NCI-H1105 (cell line): ENCODE data around the gene CLRN1.
A peak's percentile ranks its signal among the peaks of the same experiment; 100 is the strongest.
"Not testable (repeated sequence)": the region's sequence is repeated elsewhere in the genome, so short reads cannot be mapped to it uniquely, and the experiment has no call there.

Experiments
- DNase-seq: peaks from one replicate; lab custom pipeline; 2025; lab: John Stamatoyannopoulos, UW

The CLRN1 gene

DNA sequence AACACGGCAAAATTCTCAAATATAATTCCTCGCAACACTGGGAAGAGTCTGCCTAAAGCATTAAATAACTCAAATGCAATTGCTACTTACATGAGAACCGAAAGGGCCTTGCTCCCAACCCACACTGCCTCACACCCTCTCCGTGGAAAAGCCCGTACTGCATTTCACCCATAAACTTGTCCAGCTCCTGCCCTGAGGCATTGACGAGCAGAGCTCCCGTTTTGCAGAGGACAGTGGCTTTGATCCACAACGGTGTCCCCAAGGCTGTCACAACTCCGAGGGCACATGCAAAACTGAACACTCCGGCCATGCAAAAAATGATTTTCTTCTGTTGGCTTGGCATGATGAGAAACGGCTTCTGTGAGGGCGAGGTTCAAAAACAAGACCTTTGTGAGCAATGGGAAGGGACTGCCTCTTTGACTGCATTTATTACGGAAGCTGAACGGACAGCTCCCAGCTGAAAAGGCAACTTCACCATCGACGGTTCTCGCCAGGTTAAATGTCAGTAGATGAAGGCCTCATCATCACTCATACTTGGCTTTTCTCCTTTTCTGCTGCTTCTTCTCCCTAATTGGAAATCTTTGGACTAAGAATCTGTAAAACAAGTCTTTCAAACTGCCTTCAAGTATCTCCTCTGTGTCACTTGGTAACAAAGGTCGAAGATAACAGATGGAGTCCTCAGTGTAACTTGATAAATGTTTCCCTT lies at the start of gene CLRN1:
CLRN1 (minus strand) TSS at position 362 of the 706 bp plus-strand sequence; CDS start at position 343, 19 bp downstream.
- no peak for DNase-seq

DNA sequence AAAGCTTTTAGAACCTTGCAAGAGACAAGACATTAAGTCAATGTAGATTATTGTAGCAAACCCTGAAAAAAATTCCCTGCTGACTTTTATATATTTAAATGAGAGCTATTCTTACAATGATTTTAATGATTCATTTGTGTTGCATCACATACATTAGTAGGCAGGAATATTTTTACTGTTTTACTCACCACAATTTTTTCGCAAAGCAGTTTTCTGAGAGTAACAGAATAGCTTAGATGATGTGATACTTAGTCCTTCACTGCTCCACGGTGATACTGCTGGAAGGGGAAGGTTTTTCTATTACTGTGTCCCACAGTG lies 43.9 kb upstream of the CLRN1 start:
- DNase-seq: no peak

DNA sequence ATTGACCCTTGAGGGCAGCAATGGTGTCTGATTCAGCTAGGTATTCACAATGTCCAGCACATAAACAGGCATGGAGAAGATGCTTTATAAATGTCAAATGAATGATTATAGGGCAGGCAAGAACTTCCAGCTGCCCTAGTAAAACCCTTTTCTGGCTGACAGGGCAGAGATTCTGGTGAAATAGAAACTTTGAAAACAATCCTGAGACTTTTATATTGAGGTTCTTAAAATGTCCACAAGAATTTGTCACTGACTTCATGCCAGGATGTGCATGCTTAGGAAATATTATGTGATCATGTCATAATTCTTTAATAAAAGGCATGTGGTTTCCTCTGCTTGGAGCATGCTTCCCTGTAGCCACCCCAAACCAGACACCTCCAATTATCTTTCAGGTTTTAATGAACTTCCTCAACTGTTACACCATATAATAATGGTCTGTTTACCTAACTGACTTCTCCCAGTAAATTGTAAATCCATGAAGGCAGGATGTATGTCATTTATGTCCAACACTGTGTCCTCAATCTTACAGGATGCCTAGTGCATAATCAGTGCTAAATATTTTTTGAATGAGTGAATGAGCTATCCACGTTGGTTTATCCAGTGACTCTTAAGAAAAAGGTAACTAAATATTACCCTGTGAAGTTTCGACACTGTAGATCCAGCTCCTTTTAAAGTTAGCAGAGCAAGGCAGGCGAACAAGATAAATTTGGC lies 43.4 kb upstream of the CLRN1 start:
- no peak for DNase-seq

- DNase-seq: no peak
Observed at GRCh38 chr3:151015181-151015580, 42.7 kb upstream of the CLRN1 start.

DNA sequence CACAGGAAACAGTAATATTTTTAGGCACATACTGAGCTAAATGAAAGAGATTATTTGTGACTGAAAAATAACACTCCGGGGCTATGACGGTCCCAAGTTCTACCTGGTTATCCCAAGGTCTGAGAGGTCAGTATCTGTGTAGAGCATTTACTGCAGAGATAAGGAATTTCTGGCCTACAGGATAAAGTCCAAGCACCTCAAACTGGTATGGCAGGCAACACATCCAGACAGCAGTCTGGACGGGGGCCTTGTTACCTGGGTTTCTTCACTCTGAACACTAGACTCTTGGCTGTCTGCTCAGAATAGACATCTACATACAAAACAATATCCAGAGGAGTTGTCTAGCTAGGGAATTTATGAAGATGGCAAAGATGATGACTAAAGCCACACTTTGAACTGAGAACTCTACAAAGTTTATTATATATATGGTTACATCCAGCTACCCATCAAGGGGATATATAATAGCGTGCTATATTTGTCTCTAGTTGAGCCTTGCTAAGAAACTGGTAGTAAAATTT lies 42.0 kb upstream of the CLRN1 start:
- DNase-seq: no peak

GRCh38 chr3:151012753-151013152 lies 40.2 kb upstream of the CLRN1 start:
- no peak for DNase-seq

- DNase-seq: peak; percentile 91
Observed at GRCh38 chr3:151011427-151011826, 38.9 kb upstream of the CLRN1 start.

- no peak for DNase-seq
Observed at GRCh38 chr3:151009981-151010380, 37.5 kb upstream of the CLRN1 start.

DNA sequence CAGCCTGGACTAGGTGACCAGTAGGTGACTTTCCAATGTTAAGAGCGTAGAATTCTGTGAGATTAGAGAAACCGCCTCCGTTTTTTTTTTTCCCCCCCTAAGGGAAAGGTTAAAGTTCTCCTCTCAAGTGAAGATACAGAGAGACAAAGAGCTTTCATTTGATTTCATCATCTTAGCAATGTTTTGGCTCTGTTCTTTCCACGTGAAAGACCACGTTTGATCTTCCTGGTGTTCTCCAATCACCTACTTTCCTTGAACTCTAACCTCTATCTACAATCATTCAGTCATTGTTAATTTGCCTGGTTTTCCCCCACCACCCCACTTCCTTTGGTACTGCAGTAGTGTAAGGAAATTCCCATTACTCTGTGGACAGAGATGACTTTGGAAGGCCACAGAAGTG lies 36.9 kb upstream of the CLRN1 start:
- DNase-seq: no peak

- no peak for DNase-seq
Observed at GRCh38 chr3:151008699-151009098, 36.2 kb upstream of the CLRN1 start.

DNA sequence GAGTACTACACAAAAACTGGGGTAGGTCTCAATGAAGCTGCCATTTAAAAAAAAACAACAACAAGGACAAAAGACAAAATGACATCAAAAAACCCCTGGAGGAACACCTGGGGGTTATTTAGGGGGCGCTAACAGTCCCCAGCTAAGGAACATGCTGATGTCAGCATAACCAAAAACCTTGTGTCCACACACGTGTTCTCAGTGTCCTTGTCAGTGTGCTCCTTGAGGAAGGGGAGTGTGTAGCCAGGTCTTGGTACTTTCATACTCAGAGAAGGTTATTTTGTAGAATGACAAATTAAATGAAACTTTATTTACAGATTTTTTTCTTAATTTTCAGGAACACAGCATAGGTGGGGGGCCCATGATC lies 31.2 kb upstream of the CLRN1 start:
- no peak for DNase-seq

- no peak for DNase-seq
Observed at GRCh38 chr3:151003029-151003767, 30.7 kb upstream of the CLRN1 start.

- DNase-seq: no peak
Observed at GRCh38 chr3:151002003-151002981, 29.8 kb upstream of the CLRN1 start.

DNA sequence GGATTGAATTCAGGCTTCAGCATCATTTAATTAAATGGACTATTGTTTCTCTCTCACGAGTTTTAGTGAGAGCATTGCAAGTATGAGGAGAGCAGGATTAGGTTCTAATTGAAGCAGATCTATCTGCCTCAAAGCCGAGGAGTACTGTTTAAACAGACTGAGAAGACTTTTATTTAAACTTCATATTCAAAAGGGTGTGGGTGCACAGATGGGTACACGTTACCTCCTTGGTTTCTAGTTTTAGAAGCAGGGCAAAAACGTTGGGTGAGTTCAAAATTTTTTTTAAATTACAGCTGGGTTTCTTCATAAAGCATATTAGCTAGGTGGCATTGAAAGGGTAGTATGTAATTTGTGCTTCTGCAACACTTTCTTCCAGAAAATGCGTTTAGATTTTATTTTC lies 26.5 kb upstream of the CLRN1 start:
- no peak for DNase-seq

DNA sequence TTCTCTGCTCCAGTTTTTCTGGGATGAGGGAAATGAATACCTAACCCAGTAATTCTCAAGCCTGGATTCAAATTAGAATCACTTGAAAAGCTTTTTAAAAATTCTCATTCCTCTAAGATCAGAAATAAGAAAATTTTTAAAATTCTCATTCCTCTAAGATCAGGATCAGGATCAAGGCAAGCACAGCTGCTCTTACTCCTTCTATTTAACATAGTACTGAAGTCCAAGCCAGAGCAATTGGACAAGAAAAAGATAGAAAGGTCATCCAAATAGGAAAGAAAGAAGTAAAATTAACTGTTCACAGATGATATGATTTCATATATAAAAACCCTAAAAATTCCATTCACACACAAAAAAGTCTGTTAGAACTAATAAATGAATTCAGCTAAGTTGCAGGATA lies 24.2 kb upstream of the CLRN1 start:
- no peak for DNase-seq

DNA sequence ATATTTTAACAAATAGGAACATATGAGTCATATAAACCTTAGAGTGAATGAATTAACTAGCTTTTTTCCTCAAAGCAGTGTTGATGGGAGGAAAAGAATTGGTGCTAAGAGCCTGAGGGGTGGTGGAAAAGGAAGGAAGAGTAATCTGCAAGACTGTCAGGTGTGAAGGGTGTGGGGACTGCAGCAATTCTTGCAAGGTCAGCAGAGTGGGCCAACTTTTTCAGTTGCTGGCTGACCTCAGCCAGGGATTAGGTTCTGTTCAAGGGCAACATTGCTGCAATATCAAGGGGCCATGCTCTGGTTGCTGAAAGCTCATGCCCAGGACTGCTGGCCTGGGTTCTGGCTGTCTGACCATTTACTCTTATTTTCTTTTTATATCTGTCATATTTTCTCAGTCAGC lies 23.0 kb upstream of the CLRN1 start:
- no peak for DNase-seq

- no peak for DNase-seq
Observed at GRCh38 chr3:150989208-150989607, 16.7 kb upstream of the CLRN1 start.

GRCh38 chr3:150988395-150988794 lies 15.9 kb upstream of the CLRN1 start:
- DNase-seq: not testable (repeated sequence)

GRCh38 chr3:150985711-150986110 lies 13.2 kb upstream of the CLRN1 start:
- DNase-seq: no peak

DNA sequence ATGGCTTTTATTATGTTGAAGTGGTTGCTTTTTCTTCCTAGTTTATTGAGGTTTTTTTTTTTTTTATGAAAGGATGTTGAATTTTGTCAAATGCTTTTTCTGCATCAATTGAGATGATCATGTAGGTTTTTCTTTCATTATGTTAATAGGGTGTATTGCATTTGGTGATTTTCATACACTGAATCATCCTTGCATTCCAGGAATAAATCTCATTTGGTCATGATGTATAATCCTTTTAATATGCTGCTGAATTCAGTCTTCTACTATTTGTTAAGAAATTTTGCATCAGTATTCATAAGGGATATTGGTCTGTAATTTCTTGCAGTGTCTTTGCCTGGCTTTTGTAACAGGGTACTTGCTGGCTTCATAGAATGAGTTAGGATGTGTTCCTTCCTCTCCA lies 11.5 kb upstream of the CLRN1 start:
- DNase-seq: no peak

DNA sequence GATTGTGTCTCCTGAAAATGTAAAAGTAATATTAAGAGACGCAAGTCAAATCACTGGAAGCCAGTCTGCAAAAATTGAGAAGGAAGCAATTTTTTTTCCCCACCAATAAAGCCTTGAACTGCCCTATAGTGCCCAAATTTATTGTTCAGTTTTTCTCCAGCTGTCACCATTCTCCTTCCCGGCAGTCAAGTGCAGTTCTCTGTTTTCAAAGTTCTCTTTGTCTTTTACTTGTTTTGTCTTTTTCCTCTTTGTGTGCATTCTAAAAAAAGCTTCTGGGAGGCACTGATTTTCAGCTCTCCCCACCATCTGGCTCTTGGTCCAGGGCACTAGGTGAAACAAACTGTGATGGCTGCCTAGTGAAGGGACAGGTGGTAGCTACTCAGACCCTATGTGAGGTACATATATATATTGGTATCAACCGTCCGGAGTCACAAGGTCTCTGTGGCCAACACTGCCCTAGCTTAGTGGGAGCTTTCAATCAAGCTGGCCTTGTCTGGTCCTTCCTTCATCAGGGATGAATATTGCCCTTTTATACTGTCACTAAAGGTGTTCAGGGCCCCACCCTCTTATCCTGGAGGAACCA lies 6.1 kb upstream of the CLRN1 start:
- no peak for DNase-seq

DNA sequence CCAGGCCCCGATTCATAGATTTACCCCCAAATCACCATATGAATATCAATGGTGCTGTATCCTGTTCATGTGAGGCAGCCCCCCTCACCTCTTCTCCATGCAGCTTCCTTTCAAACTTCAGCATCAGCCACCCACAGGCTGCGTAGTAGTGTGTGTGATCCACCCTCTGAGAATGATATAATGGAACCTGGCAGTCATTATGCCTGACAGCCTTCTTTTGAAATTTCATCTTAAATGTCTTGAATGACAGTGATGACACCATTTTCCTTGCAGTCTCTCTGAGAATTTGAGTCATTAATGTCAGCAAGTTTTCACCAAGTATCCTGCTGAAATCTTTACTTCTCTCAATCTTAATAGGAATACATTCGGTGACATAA lies 3.5 kb upstream of the CLRN1 start:
- DNase-seq: no peak
